HEK293 (cell line): Measurements from ENCODE around the gene TAAR9.

Experiments
- CTCF ChIA-PET: fragments of 350-600 bp; formaldehyde crosslinking; extraction: SDS; loops from one replicate; lab custom pipeline; 2021; ENCODE audit warnings: antibody characterized with exemption; lab: Yijun Ruan, JAX
- POLR2A ChIA-PET: fragments of 300-600 bp; formaldehyde crosslinking; extraction: SDS; loops from one replicate; lab custom pipeline; 2020; ENCODE audit warnings: antibody characterized with exemption, inconsistent platforms; lab: Yijun Ruan, JAX
- H3K27ac ChIP-seq: fragments of 200-500 bp; sonication (Bioruptor generic); 2 replicates; pipeline ENCODE4 v1.5.1; 2014; ENCODE audit warnings: low read depth, low read length, control low read depth, inconsistent platforms; ENCODE audit errors: extremely low read depth
- H3K36me3 ChIP-seq, 2 experiments: fragments of 200-500 bp in 1 of 2; sonication (Bioruptor generic) in 1 of 2; 1 replicate in 1 of 2; 2 replicates in 1 of 2; pipeline ENCODE4 v1.5.1; 2014 to 2017; ENCODE audit warnings: inconsistent platforms in 2 of 2, low read length in 2 of 2; ENCODE audit not compliant: control insufficient read depth in 2 of 2, insufficient read depth in 1 of 2
- H3K4me1 ChIP-seq: fragments of 200-500 bp; sonication (Bioruptor generic); 2 replicates; pipeline ENCODE4 v1.5.1; 2014; ENCODE audit warnings: mild to moderate bottlenecking, low read length, inconsistent platforms; ENCODE audit not compliant: control insufficient read depth, insufficient read depth
- H3K4me3 ChIP-seq: 2 replicates; pipeline ENCODE4 v1.5.1; 2011; ENCODE audit warnings: low read depth, mild to moderate bottlenecking, control low read depth, low read length, moderate library complexity
- H3K9me3 ChIP-seq: fragments of 200-500 bp; sonication (Bioruptor generic); 2 replicates; pipeline ENCODE4 v1.5.1; 2014; ENCODE audit warnings: low read depth, low read length, inconsistent platforms; ENCODE audit not compliant: control insufficient read depth, insufficient read depth
- AEBP2 ChIP-seq: fragments of 450-650 bp; formaldehyde crosslinking; IDR thresholded peaks from 2 replicates; pipeline ENCODE4 v1.5.1; 2016; ENCODE audit warnings: missing biosample characterization, missing genetic modification characterization, borderline replicate concordance
- PRDM2 ChIP-seq: fragments of 450-650 bp; formaldehyde crosslinking; IDR thresholded peaks from 2 replicates; pipeline ENCODE4 v1.5.1; 2016; ENCODE audit warnings: missing biosample characterization, missing genetic modification characterization, borderline replicate concordance
- SCRT2 ChIP-seq: fragments of 450-650 bp; formaldehyde crosslinking; IDR thresholded peaks from 2 replicates; pipeline ENCODE4 v1.5.1; 2016; ENCODE audit warnings: missing biosample characterization, missing genetic modification characterization
- SP2 ChIP-seq: fragments of 450-650 bp; formaldehyde crosslinking; IDR thresholded peaks from 2 replicates; pipeline ENCODE4 v1.5.1; 2016; ENCODE audit warnings: missing biosample characterization, missing genetic modification characterization
- SP7 ChIP-seq: fragments of 450-650 bp; formaldehyde crosslinking; IDR thresholded peaks from 2 replicates; pipeline ENCODE4 v1.5.1; 2016; ENCODE audit warnings: missing biosample characterization, missing genetic modification characterization
- ZBTB1 ChIP-seq: fragments of 450-650 bp; formaldehyde crosslinking; IDR thresholded peaks from 2 replicates; pipeline ENCODE4 v1.5.1; 2016; ENCODE audit warnings: missing biosample characterization, missing genetic modification characterization
- ZFP69B ChIP-seq: fragments of 450-650 bp; formaldehyde crosslinking; IDR thresholded peaks from 2 replicates; pipeline ENCODE4 v1.5.1; 2016; ENCODE audit warnings: missing biosample characterization, missing genetic modification characterization
- ZNF311 ChIP-seq: fragments of 450-650 bp; formaldehyde crosslinking; IDR thresholded peaks from 2 replicates; pipeline ENCODE4 v1.5.1; 2017; ENCODE audit warnings: missing biosample characterization, missing genetic modification characterization, borderline replicate concordance
- ZNF335 ChIP-seq: fragments of 450-650 bp; formaldehyde crosslinking; conservative IDR thresholded peaks from 2 replicates; pipeline ENCODE4 v1.5.1; 2016; ENCODE audit warnings: missing biosample characterization, missing genetic modification characterization
- ZNF37A ChIP-seq: fragments of 450-650 bp; IDR thresholded peaks from 2 replicates; pipeline ENCODE4 v1.5.1; 2018; ENCODE audit warnings: missing biosample characterization, missing genetic modification characterization
- ZNF404 ChIP-seq: fragments of 450-650 bp; formaldehyde crosslinking; IDR thresholded peaks from 2 replicates; pipeline ENCODE4 v1.5.1; 2017; ENCODE audit warnings: missing biosample characterization, missing genetic modification characterization
- ZNF660 ChIP-seq: fragments of 450-650 bp; IDR thresholded peaks from 2 replicates; pipeline ENCODE4 v1.5.1; 2018; ENCODE audit warnings: missing biosample characterization, mild to moderate bottlenecking, missing genetic modification characterization
- ZNF776 ChIP-seq: fragments of 450-650 bp; formaldehyde crosslinking; IDR thresholded peaks from 2 replicates; pipeline ENCODE4 v1.5.0; 2017; ENCODE audit warnings: missing biosample characterization, missing genetic modification characterization, borderline replicate concordance
- ZNF837 ChIP-seq: fragments of 450-650 bp; formaldehyde crosslinking; IDR thresholded peaks from 2 replicates; pipeline ENCODE4 v1.5.1; 2016; ENCODE audit warnings: missing biosample characterization, missing genetic modification characterization
- TF ChIP-seq, protein P1 (sequence below): fragments of 450-650 bp; formaldehyde crosslinking; IDR thresholded peaks from 2 replicates; pipeline ENCODE4 v1.5.1; 2017; ENCODE audit warnings: missing biosample characterization, missing genetic modification characterization

The TAAR9 gene

DNA sequence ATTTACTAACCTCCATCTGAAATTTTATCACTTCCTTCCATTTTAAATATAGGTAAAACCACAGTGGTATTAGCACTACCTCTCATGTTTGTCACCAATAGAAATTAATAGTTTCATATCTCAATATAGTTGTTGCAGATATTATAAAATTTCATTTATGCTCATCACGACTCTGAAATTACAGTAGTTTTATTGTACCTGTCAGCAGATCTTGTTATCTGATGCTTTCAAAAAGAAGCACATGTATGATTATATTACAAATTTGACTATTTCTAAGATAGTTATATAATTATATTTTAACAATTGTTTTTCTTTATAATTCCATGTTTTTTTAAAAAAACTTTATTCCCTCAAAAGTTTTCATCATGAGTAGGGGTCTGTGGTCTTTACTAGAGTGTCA lies 46.6 kb downstream of the TAAR9 start (continued):
- TF ChIP-seq ZNF335 (tag by site-specific recombination) (no peak), ZNF404 (tag by site-specific recombination) (no peak), SP2 (no peak), ZNF311 (tag by site-specific recombination) (no peak), ZNF837 (tag by site-specific recombination) (no peak), ZBTB1 (tag by site-specific recombination) (no peak), ZFP69B (no peak)

GRCh38 chr6:132587424-132587823 lies 49.3 kb downstream of the TAAR9 start:
- TF ChIP-seq PRDM2, result no peak
- TF ChIP-seq AEBP2 (tag by site-specific recombination), result no peak
- no peak for TF ChIP-seq SP7 (tag by site-specific recombination)
- TF ChIP-seq, protein P1, sequence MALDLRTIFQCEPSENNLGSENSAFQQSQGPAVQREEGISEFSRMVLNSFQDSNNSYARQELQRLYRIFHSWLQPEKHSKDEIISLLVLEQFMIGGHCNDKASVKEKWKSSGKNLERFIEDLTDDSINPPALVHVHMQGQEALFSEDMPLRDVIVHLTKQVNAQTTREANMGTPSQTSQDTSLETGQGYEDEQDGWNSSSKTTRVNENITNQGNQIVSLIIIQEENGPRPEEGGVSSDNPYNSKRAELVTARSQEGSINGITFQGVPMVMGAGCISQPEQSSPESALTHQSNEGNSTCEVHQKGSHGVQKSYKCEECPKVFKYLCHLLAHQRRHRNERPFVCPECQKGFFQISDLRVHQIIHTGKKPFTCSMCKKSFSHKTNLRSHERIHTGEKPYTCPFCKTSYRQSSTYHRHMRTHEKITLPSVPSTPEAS (tag by site-specific recombination), result no peak
- no peak for TF ChIP-seq ZNF660 (tag by site-specific recombination)
- no peak for TF ChIP-seq ZNF776 (tag by site-specific recombination)
- no peak for TF ChIP-seq SCRT2 (tag by site-specific recombination)
- no peak for TF ChIP-seq ZNF37A
- Histone ChIP-seq H3K4me1 (no peaks in the 10 kb centered on the region), H3K9me3 (no peaks in the 10 kb centered on the region), H3K36me3 (no peaks in the 10 kb centered on the region), H3K27ac (no peak overlapping the region), H3K4me3 (no peak overlapping the region)
- ChIA-PET POLR2A (no interaction called here), CTCF (no interaction called here)
